GM18511 (cell line): ENCODE data around the gene ITGAV.

ENCODE experiments used
- ATAC-seq: cut with Tn5 transposase; IDR thresholded peaks from one replicate; pipeline ENCODE4 v1.9.1; 2021; ENCODE audit warnings: mild to moderate bottlenecking, moderate library complexity; ENCODE audit not compliant: unreplicated experiment

The ITGAV gene

GRCh38 chr2:186659383-186659782, 69.5 kb downstream of the ITGAV start:
- no peak for ATAC-seq

- ATAC-seq = no peak
Observed at GRCh38 chr2:186664385-186665043, 74.7 kb downstream of the ITGAV start.

- ATAC-seq = no peak
Observed at GRCh38 chr2:186669146-186669545, 79.3 kb downstream of the ITGAV start.

- ATAC-seq = no peak
Observed at GRCh38 chr2:186670831-186671230, 81.0 kb downstream of the ITGAV start.

GRCh38 chr2:186675380-186675779, 85.5 kb downstream of the ITGAV start:
- no peak for ATAC-seq

GRCh38 chr2:186683341-186683740, 93.5 kb downstream of the ITGAV start:
- ATAC-seq = no peak

- ATAC-seq = no peak
Observed at GRCh38 chr2:186687807-186688211, 98.0 kb downstream of the ITGAV start.

GRCh38 chr2:186688813-186689212, 99.0 kb downstream of the ITGAV start:
- ATAC-seq = no peak

- ATAC-seq = no peak
Observed at GRCh38 chr2:186690786-186691185, 100.9 kb downstream of the ITGAV start.

- no peak for ATAC-seq
Observed at GRCh38 chr2:186691231-186691630, 101.4 kb downstream of the ITGAV start.

GRCh38 chr2:186691900-186692299, 102.0 kb downstream of the ITGAV start:
- no peak for ATAC-seq

GRCh38 chr2:186693446-186693832, 103.6 kb downstream of the ITGAV start:
- no peak for ATAC-seq

GRCh38 chr2:186695081-186695756, 105.4 kb downstream of the ITGAV start:
- no peak for ATAC-seq

- ATAC-seq = no peak
Observed at GRCh38 chr2:186696290-186696689, 106.4 kb downstream of the ITGAV start.

- no peak for ATAC-seq
Observed at GRCh38 chr2:186696804-186697203, 106.9 kb downstream of the ITGAV start.

- ATAC-seq = no peak
Observed at GRCh38 chr2:186697536-186697935, 107.7 kb downstream of the ITGAV start.

GRCh38 chr2:186699742-186700141, 109.9 kb downstream of the ITGAV start:
- no peak for ATAC-seq

GRCh38 chr2:186702006-186702405, 112.2 kb downstream of the ITGAV start:
- ATAC-seq = no peak

- no peak for ATAC-seq
Observed at GRCh38 chr2:186702501-186702900, 112.6 kb downstream of the ITGAV start.

GRCh38 chr2:186704897-186705296, 115.0 kb downstream of the ITGAV start:
- ATAC-seq = no peak

GRCh38 chr2:186709529-186710450, 119.9 kb downstream of the ITGAV start:
- ATAC-seq = no peak

GRCh38 chr2:186713691-186714090, 123.8 kb downstream of the ITGAV start:
- ATAC-seq = no peak
